ENCODE results near the gene RNF2. TPM values are rescaled to one million over a fixed set of nuclear protein-coding genes. Genes with fewer than 3 reads are reported as not detected.
"Not testable (repeated sequence)": the region's sequence is repeated elsewhere in the genome, so short reads cannot be mapped to it uniquely, and the experiment has no call there.

Gene RNF2
- total RNA-seq, 1 experiment from 2014 or later = 75.3 TPM

GRCh38 chr1:185001312-185001880 lies 44.0 kb upstream of the RNF2 start:
- not testable (repeated sequence) for H2AK5ac ChIP-seq (ENCODE audit: insufficient read length, low read length); H3K4me1 ChIP-seq (ENCODE audit: insufficient read depth, low read length); H2BK20ac ChIP-seq (ENCODE audit: low read depth, low read length, poor library complexity, severe bottlenecking); H4K91ac ChIP-seq (ENCODE audit: insufficient read length, low read depth, low read length); H3K18ac ChIP-seq (ENCODE audit: insufficient read length, low read depth, low read length); H2BK120ac ChIP-seq (ENCODE audit: low read depth, low read length, poor library complexity, severe bottlenecking); H3K14ac ChIP-seq (ENCODE audit: insufficient read depth, low read length); H3K36me3 Mint-ChIP-seq (ENCODE audit: insufficient read depth in 1 of 3, low read depth in 3 of 3); H3K79me1 ChIP-seq (ENCODE audit: insufficient read depth, low read depth, low read length, poor library complexity, severe bottlenecking); H3K27ac ChIP-seq (ENCODE audit: insufficient read length, low read depth, low read length); H2AFZ ChIP-seq (ENCODE audit: low read length); H3K27me3 ChIP-seq (ENCODE audit: insufficient read depth, low read length); H3K27me3 Mint-ChIP-seq (ENCODE audit: low read depth); H3K56ac ChIP-seq (ENCODE audit: insufficient read length, low read depth, low read length); H2BK5ac ChIP-seq (ENCODE audit: insufficient read length, low read length); H3K4me1 Mint-ChIP-seq; H3K79me2 ChIP-seq (ENCODE audit: insufficient read depth, low read length); H3K9ac ChIP-seq (ENCODE audit: extremely low read depth, insufficient read length, low read length); H3K23ac ChIP-seq (ENCODE audit: insufficient read length, low read depth, low read length); H4K5ac ChIP-seq (ENCODE audit: insufficient read length, low read depth, low read length); H2BK15ac ChIP-seq (ENCODE audit: low read depth, low read length); H4K8ac ChIP-seq (replicated peaks; ENCODE audit: insufficient read length, low read depth, low read length); H2BK12ac ChIP-seq (ENCODE audit: insufficient read length, low read depth, low read length); H3K4ac ChIP-seq (ENCODE audit: low read depth, low read length); H3K9me3 ChIP-seq (ENCODE audit: control insufficient read depth, low read depth, low read length); H3T11ph ChIP-seq (ENCODE audit: low read length); H3K23me2 ChIP-seq (ENCODE audit: insufficient read length, low read depth, low read length, poor library complexity, severe bottlenecking); H4K20me1 ChIP-seq (ENCODE audit: control insufficient read depth, insufficient read depth, insufficient read length); H3K4me2 ChIP-seq (ENCODE audit: insufficient read depth, insufficient read length, low read length)
- peak; percentile 41 for DNase-seq
- Mint-ChIP-seq H3K4me3 (peak overlapping the region; percentile 25 to 37; a peak in 1 of 5 replicates), H3K9me3 (peaks cover 0 to 11% of the 10 kb centered on the region in 2 experiments; a peak in 3 of 5 replicates), H3K27ac (peak overlapping the region in 1 of 3 experiments; percentile 67; a peak in 2 of 7 replicates)
- WGBS (ENCODE audit: extremely low coverage, insufficient read length, low lambda C conversion rate) = no CpG with 5 or more reads among the region's 26 CpGs
